Endothelial cell of umbilical vein (primary cell): ENCODE measurements around the gene PLCB4. TPM values are rescaled to one million over a fixed set of nuclear protein-coding genes. Genes with fewer than 3 reads are reported as not detected.

ENCODE experiments used
- BruUV-seq: library from RNA; stranded (reverse); fragments of 400-500 nt; replicated peaks from 2 replicates; lab custom pipeline; 2021; lab: Mats Ljungman, UMichigan
- CTCF ChIA-PET: fragments of 300-600, 350-600 bp; sonication (Branson Sonifier 250); formaldehyde crosslinking; loops from one replicate; lab custom pipeline; 2021; ENCODE audit warnings: antibody characterized with exemption, inconsistent platforms; lab: Charles Lee
- POLR2A ChIA-PET: fragments of 300-600, 350-600 bp; sonication (Branson Sonifier 250); formaldehyde crosslinking; loops from one replicate; lab custom pipeline; 2021; ENCODE audit warnings: antibody characterized with exemption, inconsistent platforms; lab: Charles Lee
- DNase-seq: peaks from one replicate; pipeline ENCODE4 v3.0.0-alpha.2; 2011; ENCODE audit warnings: low read depth, low spot score
- FAIRE-seq: peaks from 2 replicates; lab custom pipeline; 2011; peaks lifted over from hg19 to GRCh38; lab: Jason Lieb, UNC
- H2AFZ ChIP-seq: 2 replicates; pipeline ENCODE4 v1.6.0; 2012; ENCODE audit warnings: low read depth, low read length, control low read depth, inconsistent platforms
- H3K27ac ChIP-seq: 2 replicates; pipeline ENCODE4 v1.5.1; 2011; ENCODE audit warnings: low read depth, mild to moderate bottlenecking, control low read depth, low read length, moderate library complexity; ENCODE audit not compliant: insufficient read depth
- H3K27me3 ChIP-seq, 2 experiments: 2 replicates each; pipeline versions ENCODE4 v1.6.0 to v1.6.1; 2011; ENCODE audit warnings: low read length in 2 of 2, mixed read lengths in 1 of 2; ENCODE audit not compliant: control insufficient read depth in 2 of 2, insufficient read depth in 2 of 2
- H3K36me3 ChIP-seq, 2 experiments: 2 replicates in 1 of 2; 3 replicates in 1 of 2; pipeline ENCODE4 v1.5.1; 2011; ENCODE audit warnings: low read length in 2 of 2, mild to moderate bottlenecking in 1 of 2, moderate library complexity in 1 of 2; ENCODE audit not compliant: control insufficient read depth in 2 of 2, insufficient read depth in 2 of 2; ENCODE audit errors: extremely low read depth in 1 of 2
- H3K4me1 ChIP-seq: 3 replicates; pipeline ENCODE4 v1.5.1; 2011; ENCODE audit warnings: mild to moderate bottlenecking, low read length; ENCODE audit not compliant: control insufficient read depth, insufficient read depth; ENCODE audit errors: extremely low read depth
- H3K4me2 ChIP-seq: 2 replicates; pipeline ENCODE4 v1.6.1; 2011; ENCODE audit warnings: low read length, control low read depth, mixed read lengths; ENCODE audit not compliant: insufficient read depth
- H3K4me3 ChIP-seq, 3 experiments: fragments of 200-600 bp in 1 of 3; sonication (generic), shearing (Covaris generic) in 1 of 3; replicated peaks in 1 of 3; 2 replicates each; pipeline ENCODE4 v1.5.1; 2011 to 2016; ENCODE audit warnings: control low read depth in 3 of 3, low read length in 3 of 3, mild to moderate bottlenecking in 2 of 3, inconsistent platforms in 1 of 3, low read depth in 1 of 3, moderate library complexity in 1 of 3; ENCODE audit not compliant: insufficient read depth in 1 of 3
- H3K79me2 ChIP-seq: 2 replicates; pipeline ENCODE4 v1.6.0; 2012; ENCODE audit warnings: low read length, inconsistent platforms; ENCODE audit not compliant: control insufficient read depth, insufficient read depth
- H3K9ac ChIP-seq: replicated peaks from 2 replicates; pipeline ENCODE3; 2011; ENCODE audit warnings: low read length, control low read depth; ENCODE audit not compliant: insufficient read depth; ENCODE audit errors: extremely low read depth
- H3K9me1 ChIP-seq: replicated peaks from 3 replicates; pipeline ENCODE4 v1.6.0; 2011; ENCODE audit warnings: mild to moderate bottlenecking, low read length; ENCODE audit not compliant: control insufficient read depth, insufficient read depth; ENCODE audit errors: extremely low read depth
- H3K9me3 ChIP-seq: replicated peaks from 2 replicates; pipeline ENCODE4 v1.5.1; 2012; ENCODE audit warnings: low read length, inconsistent platforms; ENCODE audit not compliant: control insufficient read depth, insufficient read depth
- H4K20me1 ChIP-seq: replicated peaks from 2 replicates; pipeline ENCODE3; 2011; ENCODE audit warnings: mild to moderate bottlenecking, low read length; ENCODE audit not compliant: control insufficient read depth, insufficient read depth; ENCODE audit errors: extremely low read depth
- CTCF ChIP-seq, 2 donors: IDR thresholded peaks; 1 replicate in 1 of 2; 2 replicates in 1 of 2; pipeline ENCODE4 v1.5.1; 2011; ENCODE audit warnings: low read length in 2 of 2, mild to moderate bottlenecking in 2 of 2, moderate library complexity in 2 of 2, control low read depth in 1 of 2, inconsistent platforms in 1 of 2, low read depth in 1 of 2; ENCODE audit not compliant: insufficient read depth in 1 of 2; ENCODE audit errors: extremely low read depth in 1 of 2
- EZH2 ChIP-seq: IDR thresholded peaks from 2 replicates; pipeline ENCODE4 v1.6.1; 2012; ENCODE audit warnings: borderline replicate concordance, low read depth, mild to moderate bottlenecking, moderate library complexity, low read length, inconsistent platforms; ENCODE audit not compliant: severe bottlenecking
- FOS ChIP-seq: IDR thresholded peaks from 2 replicates; pipeline ENCODE4 v1.6.1; 2011; ENCODE audit warnings: mild to moderate bottlenecking, low read length, moderate library complexity, borderline replicate concordance; ENCODE audit not compliant: insufficient read depth
- GATA2 ChIP-seq: IDR thresholded peaks from 2 replicates; pipeline ENCODE4 v1.7.0; 2011; ENCODE audit warnings: low read depth, mild to moderate bottlenecking, moderate library complexity, mixed read lengths, low read length; ENCODE audit not compliant: insufficient read length, insufficient read depth
- JUN ChIP-seq: IDR thresholded peaks from 2 replicates; pipeline ENCODE4 v1.6.1; 2011; ENCODE audit warnings: borderline replicate concordance, low read depth; ENCODE audit not compliant: insufficient read length, insufficient read depth
- MAX ChIP-seq: IDR thresholded peaks from 2 replicates; pipeline ENCODE4 v1.6.1; 2011; ENCODE audit not compliant: insufficient read depth, insufficient read length
- MYC ChIP-seq: IDR thresholded peaks from one replicate; pipeline ENCODE4 v1.6.1; 2011; ENCODE audit warnings: mild to moderate bottlenecking, low read depth, low read length
- POLR2A ChIP-seq: IDR thresholded peaks from 2 replicates; pipeline ENCODE4 v1.6.1; 2012; ENCODE audit warnings: low read depth, mild to moderate bottlenecking, control low read depth, low read length
- POLR2AphosphoS5 ChIP-seq: IDR thresholded peaks from 2 replicates; pipeline ENCODE4 v1.6.1; 2012; ENCODE audit warnings: low read depth, mild to moderate bottlenecking, control low read depth, low read length, moderate library complexity; ENCODE audit not compliant: insufficient read depth
- dilution Hi-C: fragments of 300-500 bp; cut with MboI; formaldehyde crosslinking; loops from one replicate; pipeline ENCODE4 v1.15.0; 2019; ENCODE audit warnings: low sequenced_read_pairs; ENCODE audit not compliant: extremely low pct_ligation_motif_present
- intact Hi-C: fragments of 100-400 bp; cut with micrococcal nuclease; formaldehyde crosslinking; loops from one replicate; pipeline ENCODE4 v1.10.0; 2022
- polyA plus RNA-seq, 4 experiments: library from polyadenylated mRNA; depleted of rRNA in 3 of 4; stranded (reverse) in 3 of 4; unstranded in 1 of 4; fragments of >200 nt; gene quantifications; 2 replicates each; pipeline versions ENCODE4 v1.2.1 to v1.2.3, GENCODE V29; 2011 to 2012; ENCODE audit warnings: missing spikeins in 1 of 4
- total RNA-seq: library from RNA; stranded (reverse); gene quantifications from 2 replicates; pipeline ENCODE4 v1.2.3, GENCODE V29; 2021

Gene PLCB4
- total and polyA plus RNA-seq, 2 donors (not counting 3 experiments of a cell fraction or from before 2014, with no cell fraction given), result 0.37 to 1.7 TPM

DNA sequence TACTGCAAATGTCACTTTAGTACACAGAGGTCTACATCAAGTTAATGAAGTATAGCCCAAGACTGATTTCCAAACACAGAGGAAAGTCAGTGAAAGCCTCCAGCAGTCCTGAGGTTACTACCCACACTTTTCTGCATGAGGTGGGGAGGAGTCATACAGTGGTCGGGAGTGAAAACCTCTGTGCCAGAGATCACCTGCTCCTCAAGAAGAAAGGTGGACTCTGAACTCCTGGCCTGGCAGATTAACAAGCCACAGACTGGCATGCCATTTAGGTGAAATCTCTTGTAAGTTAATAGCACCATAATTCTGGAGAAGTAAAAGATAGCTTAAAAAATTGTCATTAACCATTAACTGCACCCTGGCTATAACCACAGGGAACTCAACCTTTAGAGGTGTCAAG lies 320.5 kb downstream of the PLCB4 start:
- ChIA-PET CTCF (interaction anchor here (1.0 to 1.6 kb wide), 2 partner anchors 536 to 630 kb away, joined by 3 to 5 read pairs; no protein-coding TSS in a partner anchor), POLR2A (no interaction called here)
- BruUV-seq, result no TSS peak
- no peaks in the 10 kb centered on the region for H3K4me1 ChIP-seq
- no peaks in the 10 kb centered on the region for H3K79me2 ChIP-seq
- no peak overlapping the region for H3K27ac ChIP-seq
- H3K4me2 ChIP-seq, result no peak overlapping the region
- dilution Hi-C loops (no loop called here), intact Hi-C loops (no loop called here)
- H3K9me3 ChIP-seq, result no peaks in the 10 kb centered on the region
- H3K9me1 ChIP-seq, result no peaks in the 10 kb centered on the region
- H4K20me1 ChIP-seq, result no peaks in the 10 kb centered on the region
- no peak overlapping the region for H3K4me3 ChIP-seq
- H3K36me3 ChIP-seq, result no peaks in the 10 kb centered on the region
- no peak for FAIRE-seq
- no peak for DNase-seq
- H3K9ac ChIP-seq, result no peak overlapping the region
- TF ChIP-seq POLR2A (no peak), GATA2 (no peak), MAX (no peak), CTCF (IDR thresholded peaks at IDR 0.05; ENCODE audit: extremely low read depth in 1 of 2, insufficient read depth in 1 of 2, low read depth in 1 of 2, low read length in 2 of 2) (no peak), POLR2AphosphoS5 (no peak), FOS (no peak), JUN (no peak), EZH2 (no peak), MYC (no peak)
- H3K27me3 ChIP-seq, result no peaks in the 10 kb centered on the region
- H2AFZ ChIP-seq, result no peak overlapping the region
